Fibroblast of peridontal ligament (primary cell): ENCODE results near the gene NTRK3.

Experiments
- DNase-seq: peaks from one replicate; pipeline ENCODE4 v3.0.0-alpha.2; 2010; ENCODE audit errors: extremely low read depth

Gene NTRK3

GRCh38 chr15:88230823-88231222 is 25.7 kb downstream of the NTRK3 start:
- DNase-seq = no peak

DNA sequence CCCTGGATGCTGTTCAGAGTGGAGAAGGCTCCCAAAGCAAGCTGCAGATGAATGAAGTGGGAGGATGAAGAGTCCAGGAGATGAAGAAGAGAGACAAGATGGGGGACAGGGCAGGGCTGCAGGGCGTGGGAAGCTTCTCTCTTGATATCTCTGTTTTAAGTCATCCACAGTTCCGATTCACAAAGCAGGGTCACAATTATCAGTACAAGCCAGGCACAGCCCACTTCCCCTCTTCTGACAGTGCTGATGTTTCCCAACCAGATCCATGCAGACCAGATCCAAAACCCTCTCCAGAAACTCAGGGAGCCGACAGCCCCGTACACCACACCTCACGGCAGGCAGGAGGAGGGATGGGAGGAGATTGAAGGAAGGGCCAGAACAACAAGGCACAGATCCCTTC is 31.1 kb downstream of the NTRK3 start:
- no peak for DNase-seq

- DNase-seq = no peak
Measured at GRCh38 chr15:88223084-88223483, 33.5 kb downstream of the NTRK3 start.

DNA sequence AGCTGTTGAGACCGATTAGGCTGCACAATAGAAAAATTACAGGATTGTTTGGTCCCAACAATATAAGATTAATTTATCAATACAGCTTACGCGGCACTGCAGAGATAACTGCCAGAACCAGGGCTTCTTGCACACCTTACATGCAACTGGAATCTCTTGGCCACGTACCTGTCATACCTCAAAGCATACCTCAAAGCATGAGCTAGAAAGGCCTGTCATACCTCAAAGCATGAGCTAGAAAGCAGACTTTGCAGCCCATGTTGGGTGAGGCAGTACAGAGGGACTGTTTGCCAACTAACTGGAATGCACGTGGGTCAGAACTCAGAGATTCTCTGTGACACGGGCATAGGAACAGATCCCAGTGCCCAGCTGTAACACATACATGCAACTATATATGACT is 34.7 kb downstream of the NTRK3 start:
- DNase-seq = no peak

DNA sequence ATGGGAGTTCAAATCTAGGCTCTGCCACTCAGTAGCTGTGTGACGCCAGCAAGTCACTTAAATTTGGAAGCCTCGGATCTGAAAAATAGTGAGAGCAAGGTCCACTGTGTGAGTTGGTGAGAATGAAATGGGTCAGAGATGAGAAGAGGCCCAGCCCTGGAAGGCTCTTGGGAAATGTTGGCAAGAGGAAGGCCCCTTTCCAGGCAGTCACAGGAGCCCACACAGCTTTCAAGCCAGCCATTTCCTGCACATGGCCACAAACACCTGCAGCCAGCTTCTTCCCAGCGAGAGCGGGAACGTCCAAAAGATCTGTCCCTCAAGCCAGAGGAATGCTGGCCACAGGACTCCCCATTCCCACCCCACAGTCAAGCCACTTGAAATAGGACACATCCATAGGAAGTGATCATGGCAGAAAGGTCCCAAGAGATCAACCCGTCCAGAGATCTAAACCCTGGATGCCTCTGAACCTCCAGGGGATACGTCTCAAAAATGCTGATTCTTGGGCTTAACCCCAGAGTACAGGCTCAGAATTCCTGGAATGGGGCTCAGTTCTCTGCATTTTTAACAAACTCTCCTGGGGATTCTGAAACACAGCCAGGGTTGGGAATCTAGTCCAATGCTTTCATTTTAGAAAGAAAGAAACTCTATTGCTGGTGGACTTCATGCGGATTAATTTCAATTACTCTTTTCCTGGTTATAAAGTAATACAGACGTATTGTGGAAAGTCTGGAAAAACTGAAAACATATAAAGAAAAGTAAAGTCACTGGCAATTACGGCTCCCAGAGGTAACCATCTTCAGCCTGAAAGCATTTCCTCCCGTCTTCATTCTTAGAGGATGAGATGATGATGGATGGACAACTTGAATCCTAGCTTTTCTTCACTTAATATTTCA is 35.9 kb downstream of the NTRK3 start:
- DNase-seq = no peak

DNA sequence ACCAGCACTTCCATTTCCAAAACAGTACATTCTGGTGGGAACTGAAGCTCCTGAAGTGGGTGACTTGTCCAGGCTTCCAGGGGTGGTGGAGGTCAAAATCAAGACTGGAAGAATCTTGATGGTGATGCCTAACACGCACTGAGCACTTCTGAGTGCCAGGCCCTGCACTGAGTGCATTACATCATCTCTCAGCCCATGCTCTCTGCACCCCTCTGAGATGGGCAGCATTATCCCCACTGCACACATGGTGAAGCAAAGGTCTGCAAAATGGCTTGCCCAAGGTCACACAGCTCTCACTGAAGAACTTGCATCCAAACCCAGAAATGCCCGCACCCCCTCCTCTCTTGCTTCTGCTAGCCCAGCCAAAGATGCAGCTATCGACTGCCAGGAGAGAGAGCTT is 36.9 kb downstream of the NTRK3 start:
- no peak for DNase-seq

GRCh38 chr15:88218557-88219221 is 37.9 kb downstream of the NTRK3 start:
- no peak for DNase-seq

GRCh38 chr15:88215066-88215648 is 41.4 kb downstream of the NTRK3 start:
- DNase-seq = no peak

DNA sequence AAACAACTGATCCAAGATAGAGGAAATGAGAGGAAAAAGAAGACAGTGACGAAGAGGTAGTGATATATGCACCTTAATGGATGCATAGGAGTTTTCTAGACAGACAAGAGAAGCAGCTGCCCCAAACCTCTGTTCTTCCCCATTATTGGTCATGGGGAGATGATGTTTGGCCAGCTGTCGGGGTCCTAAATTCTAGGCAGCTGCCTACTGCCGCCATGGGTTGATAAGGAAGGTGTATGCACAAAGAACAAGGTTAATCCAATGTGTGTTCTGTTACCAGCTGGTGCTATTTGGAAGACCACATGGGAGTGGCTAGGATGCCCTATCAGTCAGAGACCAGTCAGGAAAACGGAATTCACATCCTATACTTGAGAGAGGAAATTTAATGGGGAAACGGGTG is 47.4 kb downstream of the NTRK3 start:
- DNase-seq = no peak

DNA sequence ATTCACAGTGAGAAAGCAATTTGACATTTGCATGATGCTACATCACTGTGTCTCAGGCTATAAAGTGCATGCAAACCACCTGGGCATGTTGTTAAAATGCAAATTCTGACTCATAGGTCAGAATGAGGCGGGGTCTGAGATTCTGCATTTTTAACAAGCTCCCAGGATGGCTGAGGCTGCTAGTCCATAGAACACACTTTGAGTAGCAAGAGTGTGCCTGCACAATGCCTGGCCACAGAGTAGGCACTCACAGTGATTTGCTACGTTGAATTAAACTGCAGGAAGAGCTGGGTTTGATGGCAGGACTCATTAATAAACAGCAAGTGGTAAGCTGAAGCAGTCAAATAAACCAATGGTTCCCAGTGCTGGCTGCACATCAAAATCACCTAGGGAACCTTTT is 48.1 kb downstream of the NTRK3 start:
- DNase-seq = no peak

DNA sequence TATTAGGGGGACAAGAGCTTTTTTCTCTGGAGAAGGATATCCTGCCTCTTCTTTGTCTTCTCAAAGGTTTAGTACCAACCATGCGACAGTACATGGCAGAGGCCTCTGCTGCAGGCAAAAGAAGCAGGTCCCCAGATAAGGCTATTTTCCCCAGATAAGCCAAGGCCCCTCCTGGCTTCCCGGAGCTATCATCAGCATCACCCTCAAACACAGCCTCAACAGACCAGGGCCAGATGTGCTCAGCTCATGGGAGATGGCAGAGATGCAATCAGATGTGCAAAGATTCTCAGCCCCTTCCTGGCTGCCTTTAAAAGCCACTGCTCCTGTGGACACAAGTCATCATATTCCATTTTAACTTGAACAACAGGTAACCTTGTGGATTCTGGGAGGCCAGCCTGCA is 49.0 kb downstream of the NTRK3 start:
- DNase-seq = no peak

GRCh38 chr15:88204584-88204983 is 52.0 kb downstream of the NTRK3 start:
- no peak for DNase-seq

- DNase-seq = no peak
Measured at GRCh38 chr15:88202231-88202630, 54.3 kb downstream of the NTRK3 start.

DNA sequence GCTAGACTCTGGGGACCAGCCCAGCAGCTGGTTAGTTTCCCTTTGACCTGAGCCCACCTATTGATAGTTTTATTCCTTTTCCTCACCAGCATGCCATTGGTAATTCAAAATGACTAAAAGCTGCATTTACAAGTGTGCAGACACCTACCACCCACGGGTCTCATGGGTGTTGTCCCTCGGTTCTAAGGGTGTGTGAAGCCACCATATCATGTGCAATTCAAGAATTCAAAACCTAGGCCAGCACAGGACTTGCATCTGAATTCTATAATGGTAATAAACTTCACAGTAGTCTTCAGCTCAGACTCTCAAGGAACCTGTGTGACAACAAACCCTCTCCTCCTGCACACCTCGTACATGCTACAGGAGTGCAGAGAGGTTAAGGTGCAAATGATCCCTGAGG is 55.3 kb downstream of the NTRK3 start:
- DNase-seq = no peak

DNA sequence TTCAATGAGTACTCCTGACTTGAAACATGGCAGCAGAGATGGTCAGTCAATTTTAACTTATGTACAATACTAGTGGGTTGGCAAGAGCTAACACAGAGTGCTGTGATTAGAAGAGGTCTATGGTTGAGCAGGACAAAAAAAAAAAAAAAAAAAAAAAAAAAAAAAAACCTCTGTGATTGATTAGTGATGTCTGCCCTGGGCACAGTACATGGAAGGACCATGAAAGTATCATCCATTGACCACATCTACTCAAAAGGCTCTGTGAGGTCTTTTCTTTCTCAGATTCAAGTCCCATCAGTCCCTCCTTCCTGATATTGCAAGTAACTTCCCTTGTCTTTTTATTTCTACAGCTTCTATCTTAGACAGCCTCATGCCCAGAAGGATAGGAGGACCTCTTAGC is 59.6 kb downstream of the NTRK3 start:
- DNase-seq = no peak

DNA sequence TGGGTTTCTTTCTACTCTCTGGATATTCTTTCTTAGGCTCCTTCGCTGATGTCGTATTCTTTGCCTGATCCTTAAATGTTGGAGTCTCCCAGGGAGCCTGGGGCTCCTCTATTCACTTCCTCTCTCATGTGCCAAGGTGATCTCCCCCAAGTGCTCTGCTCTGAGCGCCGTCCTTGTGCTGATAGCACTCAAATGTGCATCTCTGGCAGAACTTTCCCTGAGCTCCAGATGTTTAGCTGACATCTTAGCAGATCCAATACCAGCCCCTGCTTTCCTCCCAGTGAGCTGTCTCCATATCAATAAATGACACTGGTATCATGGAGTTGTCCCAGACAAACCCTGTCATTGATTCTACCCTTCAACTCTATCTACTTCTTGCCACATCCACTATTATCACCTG is 62.4 kb downstream of the NTRK3 start:
- DNase-seq = no peak

- DNase-seq = no peak
Measured at GRCh38 chr15:88193415-88193814, 63.1 kb downstream of the NTRK3 start.

DNA sequence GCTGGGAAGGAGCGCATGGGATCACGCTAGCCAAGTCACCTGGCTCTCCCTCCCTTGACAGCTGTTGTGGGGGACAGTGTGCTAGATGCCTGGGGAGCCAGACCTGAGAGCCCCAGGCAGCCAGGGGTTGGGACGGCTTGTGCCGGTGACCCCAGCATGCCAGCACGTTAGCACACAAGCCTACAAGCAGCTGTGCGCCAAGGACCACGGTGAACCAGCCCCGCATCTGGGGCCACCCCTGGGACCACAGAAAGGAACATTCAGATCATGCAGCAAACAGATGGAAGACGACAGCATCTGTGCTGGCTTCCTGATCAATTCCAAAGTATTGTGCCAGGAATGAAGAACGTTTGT is 64.8 kb downstream of the NTRK3 start:
- no peak for DNase-seq

- no peak for DNase-seq
Measured at GRCh38 chr15:88190232-88190631, 66.3 kb downstream of the NTRK3 start.

DNA sequence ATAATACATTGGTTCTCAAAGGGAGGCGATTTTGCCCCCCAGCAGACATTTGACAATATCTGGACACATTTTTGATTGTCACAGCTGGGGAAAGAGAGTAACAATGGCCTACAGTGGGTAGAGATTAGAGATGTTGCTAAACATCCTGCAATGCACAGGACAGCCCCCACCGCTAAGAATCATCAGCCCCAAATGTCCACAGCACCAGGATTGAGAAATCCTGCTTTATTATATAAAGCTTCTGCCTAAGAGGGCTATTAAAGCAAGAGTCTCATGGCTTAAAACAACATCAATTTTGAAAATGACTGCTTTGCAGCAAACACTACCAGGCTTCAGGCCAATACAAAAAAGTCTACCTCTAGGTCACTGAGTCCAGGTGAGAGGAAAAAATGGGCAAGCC is 68.2 kb downstream of the NTRK3 start:
- DNase-seq = no peak

DNA sequence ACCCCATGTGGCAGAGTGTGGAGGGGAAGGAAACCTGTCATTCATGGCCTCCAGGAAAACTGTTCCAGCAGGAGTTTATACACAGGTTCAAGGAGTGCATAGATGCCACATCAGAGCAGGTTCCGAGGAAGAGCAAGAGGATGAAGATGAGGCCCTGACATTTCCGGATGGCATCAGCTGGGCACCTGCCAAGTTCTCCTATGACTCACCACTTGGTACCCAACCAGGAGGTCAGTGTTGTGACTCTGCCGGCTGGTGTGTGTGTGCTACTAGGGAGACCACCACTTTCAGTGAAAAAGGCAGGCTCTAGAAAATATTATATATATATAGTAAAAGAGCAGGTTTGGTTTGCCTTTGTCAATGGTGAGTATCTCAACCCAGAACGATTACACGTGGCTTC is 69.3 kb downstream of the NTRK3 start:
- DNase-seq = no peak

- no peak for DNase-seq
Measured at GRCh38 chr15:88185584-88185983, 71.0 kb downstream of the NTRK3 start.

DNA sequence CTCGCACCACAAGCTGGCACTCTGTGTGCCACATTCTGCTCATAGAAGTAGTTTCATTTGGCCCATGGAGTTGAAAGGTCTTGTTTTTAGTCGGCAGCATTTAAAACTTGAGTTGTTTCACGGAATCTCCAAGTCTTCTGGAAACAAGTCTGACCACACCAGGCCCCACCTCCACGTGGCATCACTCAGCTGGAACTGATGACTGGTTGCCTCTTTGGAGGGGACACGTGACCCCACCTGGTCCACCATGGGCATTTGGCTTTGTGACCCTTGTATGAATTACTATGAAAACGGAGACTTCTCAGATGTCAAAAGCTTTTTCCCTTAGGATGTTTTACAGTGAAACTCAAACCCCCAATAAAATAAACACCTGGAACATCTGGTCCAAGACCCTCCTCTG is 74.9 kb downstream of the NTRK3 start:
- no peak for DNase-seq
